Peyer's patch (tissue), 4 donors: ENCODE data around the gene SLC25A30.

Experiments
- CTCF ChIP-seq, 6 experiments: fragments of 450-650 bp in 4 of 6; fragments of 200-600 bp in 2 of 6; sonication (generic) in 1 of 6; IDR thresholded peaks; one replicate each; pipeline ENCODE4 v1.5.1; 2017 to 2019; ENCODE audit warnings: antibody characterized with exemption in 6 of 6, mild to moderate bottlenecking in 3 of 6, moderate library complexity in 1 of 6
- POLR2A ChIP-seq, 2 donors: fragments of 450-650 bp; IDR thresholded peaks; one replicate each; pipeline ENCODE4 v1.5.1; 2017; ENCODE audit warnings: antibody characterized with exemption in 2 of 2, mild to moderate bottlenecking in 2 of 2, moderate library complexity in 2 of 2

- TF ChIP-seq CTCF (IDR thresholded peaks at IDR 0.05) (peak in 5 of 6 experiments; percentile 14 to 56 (median 39)), POLR2A (IDR thresholded peaks at IDR 0.05) (no peak)
Measured at GRCh38 chr13:45393941-45394570, 24.1 kb downstream of the SLC25A30 start.
